Ascending aorta (tissue), 2 donors: Measurements from ENCODE around the gene AKNA. TPM values are rescaled to one million over a fixed set of nuclear protein-coding genes. Genes with fewer than 3 reads are reported as not detected.

ENCODE experiments used
- DNase-seq, 2 donors: peaks; one replicate each; pipeline ENCODE4 v3.0.0-alpha.2; 2019; ENCODE audit warnings: low spot score in 2 of 2
- H3K27ac ChIP-seq, 2 donors: fragments of 200-600 bp; sonication (generic); one replicate each; pipeline ENCODE4 v1.5.1; 2016 to 2017; ENCODE audit warnings: mild to moderate bottlenecking in 1 of 2
- H3K27me3 ChIP-seq: fragments of 200-600 bp; sonication (generic); one replicate; pipeline ENCODE4 v1.5.1; 2017
- H3K36me3 ChIP-seq, 2 donors: fragments of 200-600 bp; sonication (generic); one replicate each; pipeline ENCODE4 v1.5.1; 2016
- H3K4me1 ChIP-seq, 2 donors: fragments of 200-600 bp; sonication (generic); one replicate each; pipeline ENCODE4 v1.5.1; 2016 to 2017; ENCODE audit warnings: mild to moderate bottlenecking in 1 of 2
- H3K4me3 ChIP-seq, 2 donors: fragments of 200-600 bp; sonication (generic); one replicate each; pipeline ENCODE4 v1.5.1; 2016 to 2017; ENCODE audit warnings: mild to moderate bottlenecking in 1 of 2
- H3K9me3 ChIP-seq, 2 donors: fragments of 200-600 bp; sonication (generic); one replicate each; pipeline ENCODE4 v1.5.1; 2016
- intact Hi-C: fragments of 100-400 bp; cut with DNase I; formaldehyde crosslinking; loops from one replicate; pipeline ENCODE4 v1.15.1; 2023
- total RNA-seq: library from RNA; depleted of rRNA; stranded (reverse); fragments of >200 nt; gene quantifications from one replicate; pipeline ENCODE4 v1.1.0, GENCODE V29; 2016
- TF ChIP-seq, protein P1 (sequence below), 3 experiments: fragments of 200-600 bp in 2 of 3; fragments of 450-650 bp in 1 of 3; sonication (generic) in 2 of 3; IDR thresholded peaks; one replicate each; pipeline ENCODE4 v1.5.1; 2016 to 2019; ENCODE audit warnings: antibody characterized with exemption in 3 of 3, mild to moderate bottlenecking in 1 of 3, moderate library complexity in 1 of 3

AKNA gene
- total RNA-seq, 1 donor from 2014 or later = 87.9 TPM

DNA sequence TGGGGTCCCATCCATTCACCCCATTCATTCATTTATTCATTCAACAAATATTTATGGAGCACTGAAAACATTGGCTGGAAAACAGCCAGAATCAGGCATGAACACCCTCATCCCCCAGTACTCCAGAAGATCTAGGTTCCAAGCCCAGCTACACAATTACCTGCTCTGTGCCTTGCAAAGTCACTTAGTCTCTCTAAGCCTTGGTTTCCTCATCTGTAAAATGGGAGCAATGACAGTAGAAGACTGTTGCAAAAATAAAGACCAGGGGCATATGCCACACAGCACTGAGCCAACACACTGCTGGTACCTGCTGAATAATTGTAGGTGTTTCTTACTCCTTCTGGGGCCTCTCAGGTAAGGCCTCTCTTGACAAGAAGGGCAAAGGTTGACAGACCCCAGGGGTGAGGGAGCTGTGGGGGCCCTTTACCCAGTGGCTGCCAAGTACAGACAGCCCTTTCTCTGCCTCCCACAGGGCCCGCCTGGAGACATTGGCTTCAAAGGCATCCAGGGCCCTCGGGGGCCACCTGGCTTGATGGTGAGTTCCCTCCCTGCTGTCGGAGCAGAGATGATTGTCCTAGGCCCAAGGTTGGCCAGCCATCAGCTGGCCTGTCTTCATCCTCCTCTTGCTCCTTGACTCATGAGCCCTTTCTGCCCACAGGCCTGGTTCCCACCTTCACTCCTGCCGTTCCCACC lies 87.5 kb downstream of the AKNA start:
- Histone ChIP-seq H3K4me1 (peaks cover 0 to 2% of the 10 kb centered on the region in 2 donors), H3K4me3 (no peak overlapping the region), H3K36me3 (peaks cover 2 to 7% of the 10 kb centered on the region in 2 donors), H3K9me3 (no peaks in the 10 kb centered on the region), H3K27me3 (no peaks in the 10 kb centered on the region), H3K27ac (no peak overlapping the region)
- intact Hi-C loops = no loop called here
- TF ChIP-seq, protein P1, sequence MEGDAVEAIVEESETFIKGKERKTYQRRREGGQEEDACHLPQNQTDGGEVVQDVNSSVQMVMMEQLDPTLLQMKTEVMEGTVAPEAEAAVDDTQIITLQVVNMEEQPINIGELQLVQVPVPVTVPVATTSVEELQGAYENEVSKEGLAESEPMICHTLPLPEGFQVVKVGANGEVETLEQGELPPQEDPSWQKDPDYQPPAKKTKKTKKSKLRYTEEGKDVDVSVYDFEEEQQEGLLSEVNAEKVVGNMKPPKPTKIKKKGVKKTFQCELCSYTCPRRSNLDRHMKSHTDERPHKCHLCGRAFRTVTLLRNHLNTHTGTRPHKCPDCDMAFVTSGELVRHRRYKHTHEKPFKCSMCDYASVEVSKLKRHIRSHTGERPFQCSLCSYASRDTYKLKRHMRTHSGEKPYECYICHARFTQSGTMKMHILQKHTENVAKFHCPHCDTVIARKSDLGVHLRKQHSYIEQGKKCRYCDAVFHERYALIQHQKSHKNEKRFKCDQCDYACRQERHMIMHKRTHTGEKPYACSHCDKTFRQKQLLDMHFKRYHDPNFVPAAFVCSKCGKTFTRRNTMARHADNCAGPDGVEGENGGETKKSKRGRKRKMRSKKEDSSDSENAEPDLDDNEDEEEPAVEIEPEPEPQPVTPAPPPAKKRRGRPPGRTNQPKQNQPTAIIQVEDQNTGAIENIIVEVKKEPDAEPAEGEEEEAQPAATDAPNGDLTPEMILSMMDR (IDR thresholded peaks at IDR 0.05) = no peak
- DNase-seq = peak in 1 of 2 donors; percentile 46

DNA sequence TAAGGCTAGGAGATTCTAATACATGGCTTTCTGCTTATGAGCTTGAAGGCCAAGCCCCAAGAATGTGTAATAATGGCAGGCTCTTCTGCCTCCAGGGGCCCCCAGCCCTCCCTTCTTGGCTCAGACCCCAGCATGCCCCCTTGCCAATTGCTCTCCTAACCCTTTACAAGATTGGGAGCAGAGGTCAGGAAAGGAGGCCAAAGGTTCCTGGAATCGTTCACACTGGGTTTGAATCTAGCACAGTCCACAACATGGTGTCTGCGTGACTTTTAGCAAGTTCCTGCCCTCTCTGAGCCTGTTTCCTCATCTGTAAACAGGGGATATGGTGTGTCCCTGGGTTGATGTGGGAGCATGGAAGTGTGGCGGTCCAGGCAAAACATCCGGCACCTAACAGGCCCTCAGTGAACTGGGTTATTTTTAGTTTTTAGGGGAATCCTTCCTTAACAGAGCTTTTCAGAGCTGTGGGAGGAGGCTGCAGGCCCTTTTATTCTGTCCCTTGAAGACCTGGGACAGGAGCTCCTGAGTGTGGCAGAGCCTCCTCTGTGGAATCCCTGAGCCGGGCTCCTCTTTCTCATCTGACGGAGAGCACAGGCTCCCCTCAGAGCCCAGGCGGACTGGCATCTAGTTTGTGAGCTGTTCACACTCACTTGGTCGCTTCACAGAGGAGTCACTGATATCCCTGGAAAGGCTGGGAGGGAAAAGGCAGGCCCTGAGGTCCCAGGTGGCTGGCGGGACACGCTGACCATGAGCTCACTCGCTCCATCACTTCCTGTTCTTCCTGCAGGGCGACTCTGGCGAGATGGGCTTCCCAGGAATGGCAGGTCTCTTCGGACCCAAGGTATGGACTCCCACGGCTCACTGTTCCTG lies 88.3 kb downstream of the AKNA start:
- TF ChIP-seq, protein P1 (IDR thresholded peaks at IDR 0.05) = no peak
- intact Hi-C loops = no loop called here
- Histone ChIP-seq H3K27ac (no peak overlapping the region), H3K4me3 (no peak overlapping the region), H3K4me1 (peaks cover 0 to 2% of the 10 kb centered on the region in 2 donors), H3K36me3 (peaks cover 9 to 15% of the 10 kb centered on the region in 2 donors), H3K27me3 (no peaks in the 10 kb centered on the region), H3K9me3 (peaks cover 4 to 5% of the 10 kb centered on the region in 2 donors)
- DNase-seq = peak in 1 of 2 donors; percentile 52

DNA sequence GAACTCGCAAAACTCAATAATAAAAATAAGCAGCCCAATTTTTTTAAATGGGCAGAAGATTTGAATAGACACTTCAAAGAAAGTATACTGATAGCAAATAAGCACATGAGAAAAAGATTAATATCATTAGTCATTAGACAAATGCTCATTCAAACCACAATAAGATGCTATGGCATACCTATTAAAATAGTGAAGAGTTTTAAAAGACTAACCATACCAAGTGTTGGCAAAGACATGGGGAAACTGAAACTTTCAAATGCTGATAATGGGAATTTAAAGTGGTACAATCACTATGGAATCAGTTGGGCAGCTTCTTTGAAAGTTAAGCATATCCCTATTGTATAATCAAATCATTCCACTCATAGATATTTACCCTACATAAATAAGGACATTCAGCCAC lies 91.4 kb downstream of the AKNA start:
- Histone ChIP-seq H3K27me3 (no peaks in the 10 kb centered on the region), H3K9me3 (peaks cover 4 to 6% of the 10 kb centered on the region in 2 donors), H3K4me1 (no peaks in the 10 kb centered on the region), H3K4me3 (no peak overlapping the region), H3K36me3 (peaks cover 9 to 18% of the 10 kb centered on the region in 2 donors), H3K27ac (no peak overlapping the region)
- intact Hi-C loops = no loop called here
- TF ChIP-seq, protein P1 (IDR thresholded peaks at IDR 0.05) = no peak
- no peak for DNase-seq

DNA sequence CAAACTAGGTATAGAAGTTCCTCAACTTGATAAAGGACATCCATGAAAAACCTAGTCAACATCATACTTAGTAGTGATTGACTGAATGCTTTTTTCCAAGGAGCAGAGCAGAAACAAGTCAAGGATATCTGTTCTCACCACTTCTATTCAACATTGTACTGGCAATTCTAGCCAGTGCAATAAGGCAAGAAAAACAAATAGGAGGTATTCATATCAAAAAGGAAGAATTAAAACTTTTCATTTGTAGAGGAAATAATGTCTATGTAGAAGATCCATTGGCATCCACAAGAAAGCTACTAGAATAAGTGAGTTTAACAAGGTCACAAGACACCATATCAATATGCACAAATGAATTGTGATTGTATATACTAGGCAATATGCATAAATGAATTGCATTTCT lies 93.1 kb downstream of the AKNA start:
- intact Hi-C loops = no loop called here
- no peaks in the 10 kb centered on the region for H3K27me3 ChIP-seq
- no peak overlapping the region for H3K4me3 ChIP-seq
- H3K4me1 ChIP-seq = no peaks in the 10 kb centered on the region
- H3K27ac ChIP-seq = no peak overlapping the region
- peaks cover 4 to 6% of the 10 kb centered on the region in 2 donors for H3K9me3 ChIP-seq
- H3K36me3 ChIP-seq = peaks cover 9 to 18% of the 10 kb centered on the region in 2 donors
- no peak for DNase-seq
- TF ChIP-seq, protein P1 (IDR thresholded peaks at IDR 0.05) = no peak

DNA sequence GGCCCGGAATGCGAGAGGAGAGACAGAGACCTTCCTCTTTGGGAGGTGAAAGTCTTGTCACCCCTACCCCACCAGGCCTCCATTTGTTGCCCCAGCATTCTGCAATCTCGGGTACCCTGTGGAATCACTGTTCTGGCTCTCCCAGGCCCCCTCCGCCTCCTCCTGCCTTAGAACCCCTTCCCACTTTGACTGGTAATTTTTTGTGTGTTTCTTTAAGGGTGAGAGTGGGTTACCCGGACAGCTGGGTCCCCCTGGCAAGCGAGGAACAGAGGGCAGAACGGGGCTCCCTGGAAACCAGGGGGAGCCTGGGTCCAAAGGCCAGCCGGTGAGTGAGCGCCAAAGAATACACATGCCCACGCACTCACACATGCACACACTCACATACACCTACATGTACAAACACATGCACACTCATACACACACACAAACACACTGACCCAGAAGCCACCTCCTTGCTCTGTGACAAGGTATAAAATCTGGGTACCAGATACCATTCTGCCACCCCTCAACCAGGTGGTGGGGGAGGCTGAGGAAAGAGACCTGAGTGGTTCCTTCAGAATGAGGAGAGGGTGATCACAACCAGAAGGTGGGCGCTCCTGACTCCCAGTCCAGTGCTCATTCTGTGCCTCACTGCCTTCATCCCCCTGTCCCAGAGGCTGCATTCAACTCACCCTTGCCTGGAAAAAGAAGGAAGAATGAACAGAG lies 95.7 kb downstream of the AKNA start:
- peaks cover 9 to 18% of the 10 kb centered on the region in 2 donors for H3K36me3 ChIP-seq
- H3K4me1 ChIP-seq = no peaks in the 10 kb centered on the region
- H3K27ac ChIP-seq = no peak overlapping the region
- DNase-seq = peak in 1 of 2 donors; percentile 38
- peaks cover 4 to 6% of the 10 kb centered on the region in 2 donors for H3K9me3 ChIP-seq
- intact Hi-C loops = loop anchor here (1.0 kb wide), 3 partner anchors 137 to 210 kb away; partner anchors contain the start of gene COL27A1
- H3K27me3 ChIP-seq = no peaks in the 10 kb centered on the region
- no peak overlapping the region for H3K4me3 ChIP-seq
- TF ChIP-seq, protein P1 (IDR thresholded peaks at IDR 0.05) = no peak
